Stimulated activated CD4-positive, alpha-beta T cell treated with anti-CD3 and anti-CD28 coated beads, Interleukin-1b, Interleukin-23, amount 100 ng/mL, for 24 hours (primary cell): Measurements from ENCODE around the gene SAMD3.
"Not testable (repeated sequence)": the region's sequence is repeated elsewhere in the genome, so short reads cannot be mapped to it uniquely, and the experiment has no call there.

Source experiments
- DNase-seq, 4 experiments: peaks; one replicate each; pipeline ENCODE4 v3.0.0-alpha.2; 2020; ENCODE audit warnings: low read depth in 4 of 4, low spot score in 1 of 4

Gene SAMD3

DNA sequence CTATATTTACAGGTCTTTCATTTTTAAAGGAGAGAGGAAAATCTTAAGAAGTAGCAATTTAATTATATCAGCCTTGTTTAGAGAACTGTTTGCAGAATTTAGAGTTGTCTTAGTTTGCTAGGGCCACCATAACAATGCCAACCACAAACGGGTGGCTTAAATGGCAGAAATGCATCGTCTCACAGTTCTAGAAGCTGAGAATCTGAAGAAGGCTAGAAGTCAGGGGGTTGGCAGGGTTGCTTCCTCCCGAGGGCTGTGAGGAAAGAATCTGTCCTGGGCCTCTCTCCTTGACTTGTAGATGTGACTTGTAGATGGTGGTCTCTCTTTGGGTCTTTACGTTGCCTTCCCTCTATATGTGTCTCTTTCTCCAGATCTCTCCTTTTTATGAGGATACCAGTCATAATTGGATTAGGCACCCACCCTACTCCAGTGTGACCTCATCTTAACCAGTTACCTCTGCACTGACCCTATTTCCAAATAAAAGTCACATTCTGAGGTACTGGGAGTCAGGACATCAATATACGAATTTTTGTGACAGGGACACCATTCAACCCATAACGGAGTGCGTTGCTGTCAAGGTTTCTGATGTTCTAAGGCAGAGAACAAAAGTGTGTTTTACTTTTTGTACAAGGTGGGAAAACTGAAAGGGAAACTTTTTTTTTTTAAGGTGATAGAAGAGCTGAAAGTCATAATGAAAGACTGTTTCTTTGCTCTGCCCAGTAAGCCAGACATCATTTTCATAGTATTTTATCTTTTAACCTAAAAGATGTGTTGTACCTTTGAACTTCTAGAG lies 84.4 kb downstream of the SAMD3 start:
- DNase-seq: no peak

DNA sequence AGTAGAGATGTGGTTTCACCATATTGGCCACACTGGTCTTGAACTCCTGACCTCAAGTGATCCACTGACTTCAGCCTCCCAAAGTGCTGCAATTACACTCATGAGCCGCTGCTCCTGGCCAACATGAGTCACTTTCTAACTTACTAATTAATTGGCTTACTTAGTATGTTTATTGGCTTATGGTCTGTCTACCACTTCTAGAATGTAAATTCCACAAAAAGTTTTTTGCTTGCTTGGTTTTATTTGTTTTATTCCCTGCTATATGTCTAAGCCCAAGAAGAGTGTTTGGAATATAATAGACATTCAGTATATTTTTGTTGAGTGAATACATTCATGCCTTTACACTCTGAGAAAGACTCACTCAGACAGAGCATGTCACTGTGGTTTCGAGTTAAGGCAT lies 86.0 kb downstream of the SAMD3 start:
- no peak for DNase-seq

DNA sequence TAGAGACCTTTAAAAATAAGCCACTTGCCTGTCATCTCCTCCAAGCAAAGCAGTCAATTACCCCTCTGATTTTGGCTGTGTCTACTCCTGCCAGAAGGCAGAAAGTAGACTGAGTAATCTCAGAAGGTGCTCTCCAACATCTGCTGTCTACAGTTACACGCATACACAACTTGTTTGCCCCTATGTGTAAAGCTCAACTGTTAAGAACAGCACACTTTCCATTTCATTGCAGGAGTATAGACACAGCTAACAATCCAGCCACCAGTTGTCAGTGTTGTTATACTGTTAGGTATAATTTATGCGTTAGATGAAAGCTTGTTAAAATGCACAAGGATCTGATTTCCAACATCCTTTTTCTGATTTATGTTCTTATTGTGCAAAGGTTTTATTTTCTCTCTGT lies 88.2 kb downstream of the SAMD3 start:
- no peak for DNase-seq

- peak in 1 of 4 experiments; percentile 20 for DNase-seq
These were observed 90.5 kb downstream of the SAMD3 start for GRCh38 chr6:130132286-130132701.

DNA sequence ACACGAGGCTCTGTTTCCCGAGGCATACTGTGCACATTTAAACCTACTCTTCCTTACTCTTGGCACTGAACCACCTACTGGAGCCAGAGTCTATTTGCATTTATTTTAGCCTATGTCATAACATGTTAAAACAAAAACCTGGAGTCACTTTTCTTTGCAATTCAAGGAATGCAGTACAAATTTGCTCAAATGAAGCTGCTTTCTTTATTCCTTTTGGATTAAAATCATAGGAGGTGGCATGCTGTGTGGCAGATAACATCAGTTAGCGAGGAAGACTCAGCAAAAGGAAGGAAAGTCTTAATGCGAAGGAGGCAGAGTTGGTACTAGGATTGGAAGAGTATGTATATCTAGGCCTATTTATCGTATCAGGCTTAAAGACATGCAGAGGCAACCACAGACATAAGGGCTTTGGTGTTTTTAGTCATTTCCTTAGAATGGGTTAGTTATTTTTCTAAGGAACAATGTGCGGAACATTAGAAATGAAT lies 92.9 kb downstream of the SAMD3 start:
- no peak for DNase-seq

GRCh38 chr6:130128326-130128725 lies 94.4 kb downstream of the SAMD3 start:
- DNase-seq: no peak

DNA sequence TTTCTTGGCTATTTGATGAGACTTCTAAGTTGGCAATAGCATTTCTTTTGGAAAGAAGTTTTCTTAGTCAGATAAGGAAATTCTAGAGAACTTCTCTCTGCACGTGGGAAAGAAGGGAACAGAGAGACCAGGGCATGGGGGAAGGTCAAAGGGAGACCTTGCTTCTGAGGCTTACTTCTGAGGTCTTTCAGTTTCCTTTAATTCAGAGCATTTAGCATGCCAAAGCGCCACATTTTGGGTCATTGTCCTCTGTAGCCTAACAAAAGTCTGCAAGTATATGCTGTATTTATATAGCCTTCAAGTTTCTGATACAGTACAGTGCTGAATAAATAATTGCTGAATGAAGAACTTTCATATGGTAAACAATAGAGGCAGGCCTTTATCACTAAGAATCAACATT lies 95.6 kb downstream of the SAMD3 start:
- DNase-seq: no peak

DNA sequence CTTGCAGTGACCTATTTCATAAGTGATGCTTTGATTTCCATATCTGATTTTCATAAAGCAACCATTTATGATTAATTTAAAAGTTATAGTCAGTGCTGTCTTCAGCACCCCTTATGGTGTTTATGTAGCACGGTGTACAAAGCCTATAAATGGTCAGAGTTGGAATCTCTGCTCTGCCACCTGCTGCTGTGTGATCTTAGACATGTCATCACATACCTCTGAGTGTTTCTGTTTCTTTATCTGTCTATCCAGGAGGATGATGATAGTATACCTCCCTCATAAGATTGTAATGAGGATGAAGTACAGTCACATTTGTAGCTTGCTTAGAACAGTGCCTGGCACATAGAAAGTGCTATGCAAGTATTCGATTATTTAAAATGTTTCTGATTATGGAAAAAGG lies 100.5 kb downstream of the SAMD3 start:
- no peak for DNase-seq

- DNase-seq: no peak
These were observed 102.0 kb downstream of the SAMD3 start for GRCh38 chr6:130120731-130121130.

DNA sequence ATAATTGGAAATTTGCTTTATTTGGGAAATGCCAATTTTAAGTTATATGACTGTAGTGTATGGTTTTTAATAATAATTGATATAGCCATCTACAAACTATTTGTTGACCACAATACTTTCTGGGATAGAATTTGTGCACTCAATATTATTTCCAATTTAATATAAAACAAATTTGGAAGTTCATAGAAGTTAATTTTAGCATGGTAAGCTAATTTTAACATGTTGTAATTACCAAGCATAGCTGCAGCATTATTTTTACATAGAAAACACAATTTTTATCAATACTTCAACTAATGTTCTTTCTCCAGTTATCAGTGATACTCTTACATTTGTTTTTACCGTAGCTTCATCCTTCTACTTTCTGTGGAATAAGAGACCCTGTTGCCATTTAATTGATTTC lies 103.5 kb downstream of the SAMD3 start:
- no peak for DNase-seq

- no peak for DNase-seq
These were observed 104.5 kb downstream of the SAMD3 start for GRCh38 chr6:130118236-130118635.

DNA sequence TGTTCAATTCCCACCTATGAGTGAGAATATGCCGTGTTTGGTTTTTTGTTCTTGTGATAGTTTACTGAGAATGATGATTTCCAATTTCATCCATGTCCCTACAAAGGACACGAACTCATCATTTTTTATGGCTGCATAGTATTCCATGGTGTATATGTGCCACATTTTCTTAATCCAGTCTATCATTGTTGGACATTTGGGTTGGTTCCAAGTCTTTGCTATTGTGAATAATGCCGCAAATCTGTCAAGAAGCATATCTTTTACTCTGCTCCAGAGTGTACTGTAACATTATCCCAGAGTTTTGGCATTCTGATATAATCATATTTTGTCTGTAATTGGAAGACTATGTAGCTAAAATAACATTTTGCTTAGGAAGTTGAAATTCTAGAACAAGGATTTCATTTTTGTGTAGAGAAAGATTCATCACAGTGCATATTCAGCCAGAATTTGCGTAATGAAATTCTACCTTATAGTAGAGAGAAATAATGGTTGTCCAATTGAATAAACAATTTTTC lies 105.5 kb downstream of the SAMD3 start:
- DNase-seq: not testable (repeated sequence)

GRCh38 chr6:130116273-130116672 lies 106.5 kb downstream of the SAMD3 start:
- DNase-seq: no peak

DNA sequence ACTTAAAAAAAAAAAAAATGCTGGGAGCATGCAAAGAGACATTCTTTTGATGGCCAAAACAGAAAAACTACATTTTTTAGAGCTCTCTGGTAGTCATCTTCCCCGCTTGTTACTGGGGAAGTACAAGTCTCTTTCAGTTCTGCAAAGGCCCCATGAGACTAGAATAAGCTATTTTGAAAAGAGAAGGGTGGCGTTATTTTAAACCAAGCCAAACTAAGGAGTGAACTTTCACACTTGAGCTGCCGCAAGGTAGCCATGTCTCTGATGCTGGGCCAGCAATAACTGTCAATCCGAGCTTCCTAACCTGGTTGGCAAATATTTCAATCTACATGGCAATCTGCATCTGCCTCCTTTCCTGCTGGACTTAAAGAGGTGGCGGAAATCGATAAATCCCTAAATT lies 107.7 kb downstream of the SAMD3 start:
- DNase-seq: no peak

DNA sequence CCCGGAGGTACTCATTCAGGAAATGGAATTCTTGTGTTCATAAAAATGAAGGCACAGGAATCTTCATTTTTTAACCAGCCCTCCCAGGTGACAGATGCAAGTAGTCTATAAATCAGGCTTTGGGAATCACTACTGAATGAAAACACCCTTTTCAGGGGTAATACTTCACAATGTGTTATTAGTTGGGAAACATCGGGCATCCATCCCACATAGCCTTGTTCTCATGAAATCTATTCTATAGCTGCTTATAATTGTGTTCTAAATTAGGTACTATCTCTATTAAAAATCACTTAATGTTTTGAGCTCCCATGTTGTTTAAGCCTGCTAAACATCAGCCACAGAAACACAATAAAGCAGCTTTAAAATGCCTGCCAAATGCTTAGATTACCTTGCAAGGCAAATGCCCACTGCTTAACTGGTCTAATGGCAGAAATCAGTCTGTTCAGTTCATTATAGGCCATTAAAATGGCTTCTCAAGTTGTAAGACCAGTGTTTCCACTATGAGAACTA lies 109.5 kb downstream of the SAMD3 start:
- DNase-seq: no peak

DNA sequence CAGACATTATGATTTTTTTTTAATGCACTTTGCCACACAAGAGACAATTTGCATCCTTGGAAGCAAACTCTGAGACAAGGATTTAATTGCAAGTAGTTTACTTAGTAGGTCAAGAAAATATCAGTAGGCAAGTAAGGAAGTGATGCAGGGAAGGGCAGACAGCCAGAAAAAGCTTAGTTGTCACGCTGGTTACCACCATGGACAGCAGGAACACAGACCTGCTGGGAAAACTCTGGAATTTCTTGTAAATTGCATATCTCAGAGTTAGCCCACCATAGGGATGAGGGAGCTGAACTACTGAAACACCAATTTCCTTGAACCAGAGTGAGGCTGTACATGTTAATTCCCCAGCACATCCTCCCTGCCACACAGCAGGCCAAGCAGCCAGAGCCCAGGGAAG lies 111.7 kb downstream of the SAMD3 start:
- no peak for DNase-seq

DNA sequence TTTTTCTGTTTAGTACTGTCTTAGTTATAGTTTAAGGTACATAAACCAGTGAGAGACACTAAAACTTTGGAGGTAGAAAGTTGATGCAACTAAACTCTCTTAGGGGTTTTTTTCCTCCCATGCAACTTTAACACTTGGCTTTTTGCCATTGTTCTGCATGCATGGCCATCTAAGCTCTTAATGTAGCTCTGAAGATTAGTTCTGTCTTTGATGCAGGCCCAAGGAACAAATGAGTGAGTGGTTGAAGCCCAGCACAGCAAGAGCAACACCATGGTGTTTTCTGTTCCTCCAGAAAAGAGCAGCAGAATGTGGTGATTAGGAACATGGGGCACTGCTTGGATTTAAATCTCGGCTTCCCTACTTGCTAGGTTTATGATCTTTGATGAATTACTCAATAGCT lies 115.0 kb downstream of the SAMD3 start:
- DNase-seq: no peak

DNA sequence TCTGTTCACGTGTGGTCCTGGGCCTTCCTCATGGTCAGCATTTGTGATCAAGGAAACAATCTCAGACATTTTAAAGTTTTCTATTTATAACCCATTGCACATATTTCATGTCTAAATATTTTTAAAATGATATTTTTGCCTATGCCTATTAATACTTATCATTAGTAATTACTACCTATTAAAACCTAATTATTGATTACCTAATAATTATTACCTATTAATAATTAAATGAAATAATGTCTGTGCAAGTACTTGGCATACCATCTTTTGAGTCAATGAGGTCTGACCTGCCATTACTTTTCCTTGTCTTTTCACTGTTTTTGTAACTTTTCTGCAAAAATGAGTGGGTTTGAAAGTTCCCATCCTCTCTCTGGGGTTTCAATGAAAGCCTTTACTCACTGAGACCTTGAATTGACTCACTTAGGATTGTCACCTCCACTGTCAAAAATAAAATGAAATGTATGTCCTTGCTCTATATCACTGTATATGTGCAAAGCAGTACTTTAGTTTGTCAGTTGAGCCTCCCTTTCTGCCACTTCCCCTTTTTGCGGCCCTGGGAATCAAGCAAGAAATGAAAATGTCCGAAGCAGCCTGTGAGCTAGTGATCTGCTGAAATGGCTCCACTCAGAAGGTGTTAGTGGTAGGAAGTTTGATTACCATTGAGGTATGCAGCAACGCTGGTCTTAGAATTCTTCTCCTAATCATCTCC lies 116.6 kb downstream of the SAMD3 start:
- DNase-seq: no peak

- no peak for DNase-seq
These were observed 123.6 kb downstream of the SAMD3 start for GRCh38 chr6:130099119-130099518.

GRCh38 chr6:130098317-130098716 lies 124.4 kb downstream of the SAMD3 start:
- no peak for DNase-seq
